WERI-Rb-1 (cell line): ENCODE results near the gene EPHX1.

Experiments used
- DNase-seq: peaks from one replicate; pipeline ENCODE4 v3.0.0-alpha.2; 2020
- H3K27ac ChIP-seq: fragments of 250-450 bp; sonication (Bioruptor Pico); 2 replicates; pipeline ENCODE4 v1.5.1; 2020; ENCODE audit warnings: mild to moderate bottlenecking, moderate library complexity
- H3K27me3 ChIP-seq: fragments of 250-450 bp; sonication (Bioruptor Pico); 2 replicates; pipeline ENCODE4 v1.5.1; 2021; ENCODE audit warnings: mild to moderate bottlenecking, low read depth, moderate library complexity; ENCODE audit not compliant: insufficient read depth, severe bottlenecking
- H3K36me3 ChIP-seq: fragments of 250-450 bp; sonication (Bioruptor Pico); 2 replicates; pipeline ENCODE4 v1.5.1; 2020; ENCODE audit warnings: mild to moderate bottlenecking, moderate library complexity
- H3K4me3 ChIP-seq: 2 replicates; pipeline ENCODE4 v1.5.1; 2011; ENCODE audit warnings: low read depth, mild to moderate bottlenecking, control low read depth, low read length
- H3K9me3 ChIP-seq: fragments of 250-450 bp; sonication (Bioruptor Pico); 2 replicates; pipeline ENCODE4 v1.5.1; 2021; ENCODE audit warnings: mild to moderate bottlenecking, moderate library complexity; ENCODE audit not compliant: severe bottlenecking
- CTCF ChIP-seq: IDR thresholded peaks from 2 replicates; pipeline ENCODE4 v1.5.1; 2011; ENCODE audit warnings: low read depth, mild to moderate bottlenecking, control low read depth, inconsistent platforms, low read length

The EPHX1 gene

GRCh38 chr1:225765982-225766674 is 43.8 kb upstream of the EPHX1 start:
- no peak overlapping the region for H3K27ac ChIP-seq

GRCh38 chr1:225766967-225767633 is 42.8 kb upstream of the EPHX1 start:
- Histone ChIP-seq H3K4me3 (no peak overlapping the region), H3K36me3 (no peaks in the 10 kb centered on the region), H3K9me3 (no peaks in the 10 kb centered on the region), H3K27me3 (no peaks in the 10 kb centered on the region), H3K27ac (no peak overlapping the region)
- TF ChIP-seq CTCF = no peak
- DNase-seq = no peak

More at GRCh38 chr1:225765982-225766674, 43.8 kb upstream of the EPHX1 start:
- Histone ChIP-seq H3K9me3 (no peaks in the 10 kb centered on the region), H3K4me3 (no peak overlapping the region), H3K36me3 (no peaks in the 10 kb centered on the region), H3K27me3 (no peaks in the 10 kb centered on the region)
- TF ChIP-seq CTCF = no peak
- DNase-seq = no peak

GRCh38 chr1:225767634-225768540 is 42.0 kb upstream of the EPHX1 start:
- no peak for DNase-seq

GRCh38 chr1:225768662-225769426 is 41.1 kb upstream of the EPHX1 start:
- Histone ChIP-seq H3K27me3 (no peaks in the 10 kb centered on the region), H3K27ac (peak overlapping the region; percentile 72), H3K36me3 (no peaks in the 10 kb centered on the region), H3K4me3 (no peak overlapping the region), H3K9me3 (no peaks in the 10 kb centered on the region)
- no peak for TF ChIP-seq CTCF
- peak; percentile 69 for DNase-seq

More at GRCh38 chr1:225767634-225768540, 42.0 kb upstream of the EPHX1 start:
- no peak overlapping the region for H3K4me3 ChIP-seq
- no peaks in the 10 kb centered on the region for H3K9me3 ChIP-seq
- H3K27me3 ChIP-seq = no peaks in the 10 kb centered on the region
- H3K27ac ChIP-seq = peak overlapping the region; percentile 72
- H3K36me3 ChIP-seq = no peaks in the 10 kb centered on the region
- no peak for TF ChIP-seq CTCF

GRCh38 chr1:225769687-225770086 is 40.2 kb upstream of the EPHX1 start:
- no peak for DNase-seq
- Histone ChIP-seq H3K27me3 (no peaks in the 10 kb centered on the region), H3K36me3 (no peaks in the 10 kb centered on the region), H3K9me3 (no peaks in the 10 kb centered on the region), H3K27ac (peak overlapping the region; percentile 72), H3K4me3 (no peak overlapping the region)
- no peak for TF ChIP-seq CTCF
